CD4-positive, alpha-beta T cell treated with Interleukin-17A for 1 hour (primary cell): Measurements from ENCODE around the gene LMOD2.

Experiments used
- DNase-seq: peaks from one replicate; pipeline ENCODE4 v3.0.0-alpha.2; 2020

LMOD2 gene

DNA sequence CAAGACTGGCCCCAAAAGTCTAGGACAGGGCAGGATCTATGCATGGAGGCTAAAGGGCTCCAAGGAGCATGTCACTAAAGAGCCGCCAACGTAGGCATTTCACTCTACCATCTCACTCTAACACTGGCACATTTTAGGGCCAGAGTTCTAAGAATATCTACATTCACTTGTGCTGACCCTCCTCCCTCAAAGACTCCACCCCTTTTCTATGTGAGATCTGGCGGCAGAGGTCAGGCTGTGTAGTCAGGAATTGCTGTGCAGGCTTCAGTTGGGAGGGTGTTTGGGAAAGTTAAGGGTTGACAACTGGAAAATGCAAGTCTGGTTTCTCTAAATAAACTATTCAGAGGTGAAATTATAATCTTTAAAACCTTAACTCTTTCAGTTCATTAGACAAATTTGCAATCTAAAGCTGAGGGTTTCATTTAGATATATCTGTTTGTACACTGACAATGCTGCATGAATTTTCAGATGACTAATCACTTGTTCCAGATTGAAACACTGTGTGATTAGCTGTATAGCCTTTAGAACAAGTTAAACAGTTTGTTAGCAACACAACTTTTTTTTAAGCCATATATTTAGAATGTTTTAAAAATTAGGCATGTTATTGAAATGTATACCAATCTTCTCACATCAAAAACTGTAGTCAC is 18.2 kb downstream of the LMOD2 start:
- DNase-seq = no peak

DNA sequence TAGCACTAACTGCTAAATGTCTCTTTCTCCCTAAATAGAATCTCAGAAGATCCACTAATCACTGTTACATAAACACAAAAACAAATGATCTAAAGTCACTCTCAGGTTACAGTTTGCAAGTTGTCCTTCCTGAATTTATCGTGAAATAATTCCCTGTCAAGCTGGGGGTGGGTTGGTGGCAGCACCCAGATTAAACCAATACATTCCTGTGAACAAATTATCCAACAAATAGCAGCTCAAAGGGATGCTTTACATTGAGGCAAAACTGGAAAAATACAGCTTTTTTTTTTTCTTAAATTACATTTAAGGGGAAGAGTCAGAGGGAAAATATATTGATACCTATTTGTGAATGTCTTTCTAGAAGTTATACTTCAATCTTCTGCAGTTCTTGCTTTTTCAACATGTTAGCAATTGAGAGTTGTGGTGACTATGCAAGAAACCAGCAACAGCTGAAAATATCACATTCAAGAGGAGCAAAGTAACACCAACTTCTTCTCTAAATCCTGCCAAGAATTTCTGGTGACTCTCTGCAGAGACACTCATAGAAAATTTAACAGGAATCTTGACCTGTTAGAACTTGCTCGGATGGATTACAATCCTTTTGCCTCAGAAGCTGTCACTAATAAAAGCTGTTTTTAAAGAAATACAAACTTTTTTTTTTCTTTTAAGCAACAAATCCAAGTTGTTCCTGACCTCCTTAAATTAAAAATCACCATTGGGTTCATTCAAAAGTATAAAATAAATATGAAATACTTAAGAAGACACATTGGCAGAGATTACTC is 18.9 kb downstream of the LMOD2 start:
- DNase-seq = no peak

DNA sequence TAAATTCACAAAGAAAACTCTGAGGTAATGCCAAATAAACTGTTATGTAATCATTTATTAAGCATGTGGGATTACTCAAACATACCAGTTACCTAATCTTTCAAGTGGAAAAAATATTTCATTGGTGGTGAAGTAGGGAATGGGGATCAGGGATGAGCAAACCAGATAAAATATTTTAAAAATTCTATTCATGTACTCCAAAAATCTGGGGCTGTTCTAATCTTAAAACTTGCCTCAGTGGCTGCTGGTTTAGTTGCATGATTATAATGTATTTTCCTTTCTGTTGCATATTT is 19.5 kb downstream of the LMOD2 start:
- no peak for DNase-seq

DNA sequence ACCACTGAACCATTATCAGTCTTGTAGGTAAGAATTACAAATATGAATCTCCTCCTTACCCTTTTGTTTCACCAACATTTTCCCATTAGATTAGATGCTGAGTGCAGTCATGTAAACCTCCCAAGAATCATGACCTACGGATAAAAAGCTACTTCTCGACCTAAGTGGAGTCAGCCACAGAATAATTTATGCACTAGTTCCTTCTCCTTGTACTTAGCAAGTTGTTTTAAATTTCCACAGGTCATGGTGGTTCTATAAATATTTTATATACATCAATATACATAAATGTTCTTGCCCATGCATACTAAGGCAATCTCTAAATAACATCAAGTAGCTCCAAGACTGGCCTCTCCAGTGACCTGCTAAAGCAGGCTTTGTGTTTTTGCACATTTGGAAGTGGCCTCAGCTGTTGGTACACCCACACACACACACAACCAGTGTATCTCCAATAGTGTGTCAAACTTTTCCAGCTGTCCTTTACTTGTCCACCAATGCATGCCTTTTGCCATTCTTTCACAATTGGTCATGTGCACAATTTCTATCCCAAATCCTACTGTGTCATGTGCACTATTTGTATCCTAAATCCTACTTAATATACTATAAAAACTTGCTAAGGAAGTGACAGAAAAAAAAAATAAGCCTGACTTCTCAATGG is 21.5 kb downstream of the LMOD2 start:
- no peak for DNase-seq

DNA sequence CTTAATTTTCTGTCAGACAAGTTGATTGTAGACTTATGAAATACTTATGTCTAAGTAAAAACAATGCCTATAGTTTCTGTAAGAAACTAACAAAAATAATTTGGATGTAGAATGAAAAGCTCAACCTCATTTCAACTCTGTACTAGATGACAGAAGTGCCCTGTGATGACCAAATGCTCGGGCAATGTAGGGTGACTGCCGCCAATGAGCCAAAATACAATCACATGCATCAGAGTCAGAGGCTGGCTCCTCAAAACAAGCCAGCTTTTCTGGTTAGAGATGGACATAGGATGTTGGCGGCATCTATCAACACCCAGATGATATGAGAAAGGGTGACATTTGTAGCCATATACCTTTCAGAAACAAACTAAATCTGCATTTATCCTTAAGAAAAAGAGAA is 23.9 kb downstream of the LMOD2 start:
- DNase-seq = no peak

DNA sequence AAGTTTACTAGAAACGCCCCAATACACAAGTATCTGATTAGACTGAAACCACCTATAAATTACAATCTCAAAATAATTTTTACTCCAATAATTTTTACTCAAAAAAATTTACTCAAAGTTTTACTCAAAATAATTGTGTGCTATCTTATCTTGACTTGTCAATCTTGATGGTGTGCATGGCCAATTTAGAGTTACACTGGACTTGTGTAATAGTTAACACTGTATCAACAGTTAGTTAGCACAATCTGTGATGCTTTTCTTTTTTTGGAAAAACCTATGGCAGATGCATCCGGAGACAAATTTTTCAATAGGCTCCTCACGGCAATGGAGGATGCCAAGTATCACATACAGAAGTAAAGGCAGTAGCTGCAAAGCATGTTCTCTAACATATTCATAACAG is 24.9 kb downstream of the LMOD2 start:
- no peak for DNase-seq

DNA sequence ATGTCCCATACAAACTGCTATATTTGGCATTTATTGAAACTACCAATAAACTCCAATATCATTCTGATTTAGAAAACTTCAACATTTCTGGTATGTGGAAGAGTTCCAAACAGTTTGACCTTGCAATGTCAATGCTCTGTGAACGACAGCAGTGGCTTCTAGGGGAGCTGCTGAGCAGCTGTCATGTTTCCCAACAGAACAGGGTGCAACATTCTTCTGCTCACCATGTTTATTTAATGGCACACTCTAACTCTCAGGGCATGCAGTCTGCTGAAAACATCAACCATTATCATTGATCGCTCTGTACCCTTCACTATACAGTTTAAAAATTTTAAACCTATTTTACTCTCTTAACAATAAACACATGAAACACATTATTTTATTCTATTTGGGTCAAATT is 25.9 kb downstream of the LMOD2 start:
- DNase-seq = no peak

DNA sequence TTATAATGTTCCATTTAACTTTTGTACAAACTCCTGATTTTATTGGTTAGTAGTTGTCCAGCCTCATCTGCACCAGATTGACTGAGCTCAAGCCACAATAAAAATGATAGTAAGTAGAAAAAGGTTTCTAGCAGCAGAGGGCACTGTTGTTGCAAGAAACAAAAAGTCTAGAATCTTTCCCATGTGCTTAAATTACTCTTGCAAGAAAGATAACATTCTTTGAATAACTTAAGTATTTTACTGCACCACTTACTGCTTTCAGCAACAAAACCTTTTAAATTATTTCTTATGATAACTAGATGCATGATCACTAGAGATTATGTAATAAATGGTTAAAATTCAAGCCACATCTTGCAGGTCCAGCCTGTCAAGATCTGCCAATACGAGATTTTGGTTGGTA is 27.0 kb downstream of the LMOD2 start:
- DNase-seq = peak; percentile 58

DNA sequence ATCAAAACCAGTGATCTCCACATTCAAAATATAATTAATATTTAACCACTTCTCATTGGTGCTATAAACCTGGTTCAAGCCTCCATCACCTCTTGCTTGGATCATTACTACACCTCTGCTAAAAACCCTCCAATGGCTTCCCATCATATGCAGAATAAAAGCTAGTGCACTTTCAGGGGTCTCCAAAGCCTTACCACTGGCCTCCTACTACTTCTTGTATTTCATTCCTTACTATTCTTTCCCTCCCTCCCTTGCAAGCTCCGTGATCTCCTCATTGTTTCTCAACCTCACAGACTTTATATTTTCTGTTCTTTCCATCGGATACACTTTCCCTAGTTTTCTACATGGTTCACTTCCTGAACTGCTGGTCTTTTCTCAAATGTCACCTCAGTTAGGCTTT is 31.5 kb downstream of the LMOD2 start:
- no peak for DNase-seq

DNA sequence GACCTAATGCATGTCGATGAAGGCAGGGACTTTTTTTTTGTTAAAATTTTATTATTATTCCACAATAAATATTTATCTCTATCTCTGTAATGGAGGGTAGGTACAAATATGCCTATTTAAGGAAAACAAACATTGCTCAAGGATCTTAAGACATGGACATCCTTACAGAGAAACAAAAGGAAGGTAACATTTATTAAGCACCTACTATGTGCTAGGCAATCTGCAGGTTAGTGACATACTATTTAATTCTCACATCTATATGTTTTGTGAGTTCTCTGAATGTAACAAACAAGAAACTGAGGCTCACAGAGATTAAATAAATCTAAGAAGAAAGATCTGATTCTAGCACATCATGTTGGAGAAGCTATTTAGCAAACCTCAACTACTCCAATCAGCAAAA is 32.1 kb downstream of the LMOD2 start:
- no peak for DNase-seq

DNA sequence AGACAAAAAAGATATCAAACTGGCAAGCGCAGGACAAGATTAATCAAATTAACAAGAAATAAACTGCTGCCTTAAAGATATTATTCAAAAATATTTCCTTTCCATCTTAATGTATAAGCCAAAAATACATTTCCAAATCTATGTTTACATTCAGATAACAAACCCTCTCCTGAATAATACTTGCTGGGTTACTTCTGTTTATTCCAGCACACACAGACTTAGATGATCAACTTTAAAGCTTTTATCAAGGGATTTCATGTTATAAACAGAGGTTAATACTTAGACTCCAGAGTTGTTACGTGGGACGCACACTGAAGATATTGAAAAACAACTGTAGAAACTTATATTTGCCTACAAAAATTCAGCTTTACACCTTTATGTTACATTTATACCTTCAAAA is 33.6 kb downstream of the LMOD2 start:
- DNase-seq = no peak

DNA sequence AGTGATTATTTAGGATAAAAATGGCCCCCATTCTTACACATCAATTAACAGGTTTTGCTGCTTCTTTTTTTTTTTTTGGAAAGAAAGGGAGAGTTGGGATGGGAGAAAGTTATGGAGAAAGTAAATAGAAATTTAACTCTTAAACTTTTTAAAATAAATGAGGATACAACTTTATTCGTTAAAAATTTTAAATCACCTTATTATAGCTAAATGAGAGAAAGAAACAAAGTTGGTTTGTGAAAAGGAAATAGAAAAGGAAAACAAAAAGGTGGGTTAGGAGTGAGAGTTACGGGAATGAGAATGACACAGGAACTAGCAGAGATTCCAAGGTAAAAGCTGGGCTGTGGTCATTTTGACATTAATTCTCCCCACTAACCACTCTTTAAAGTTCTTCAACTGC is 34.9 kb downstream of the LMOD2 start:
- no peak for DNase-seq

DNA sequence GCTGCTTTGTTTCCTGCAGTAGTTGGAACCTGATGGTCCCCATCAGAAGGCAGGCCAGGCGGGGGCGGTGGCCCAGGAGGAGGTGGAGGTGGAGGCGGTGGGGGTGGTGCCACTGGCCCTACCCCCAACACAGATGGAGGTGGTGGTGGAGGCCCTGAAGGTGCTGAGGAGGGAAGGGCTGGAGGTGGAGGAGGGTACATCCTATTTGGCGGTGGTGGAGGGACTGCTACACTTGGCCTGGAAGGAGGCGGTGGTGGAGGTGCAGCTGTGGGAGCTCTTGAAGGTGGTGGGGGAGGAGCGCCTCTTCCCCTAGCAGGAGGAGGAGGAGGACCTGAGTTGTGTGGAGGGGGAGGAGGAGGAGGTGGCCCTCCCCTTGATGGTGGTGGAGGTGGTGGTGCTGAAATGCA is 36.8 kb downstream of the LMOD2 start:
- DNase-seq = no peak

DNA sequence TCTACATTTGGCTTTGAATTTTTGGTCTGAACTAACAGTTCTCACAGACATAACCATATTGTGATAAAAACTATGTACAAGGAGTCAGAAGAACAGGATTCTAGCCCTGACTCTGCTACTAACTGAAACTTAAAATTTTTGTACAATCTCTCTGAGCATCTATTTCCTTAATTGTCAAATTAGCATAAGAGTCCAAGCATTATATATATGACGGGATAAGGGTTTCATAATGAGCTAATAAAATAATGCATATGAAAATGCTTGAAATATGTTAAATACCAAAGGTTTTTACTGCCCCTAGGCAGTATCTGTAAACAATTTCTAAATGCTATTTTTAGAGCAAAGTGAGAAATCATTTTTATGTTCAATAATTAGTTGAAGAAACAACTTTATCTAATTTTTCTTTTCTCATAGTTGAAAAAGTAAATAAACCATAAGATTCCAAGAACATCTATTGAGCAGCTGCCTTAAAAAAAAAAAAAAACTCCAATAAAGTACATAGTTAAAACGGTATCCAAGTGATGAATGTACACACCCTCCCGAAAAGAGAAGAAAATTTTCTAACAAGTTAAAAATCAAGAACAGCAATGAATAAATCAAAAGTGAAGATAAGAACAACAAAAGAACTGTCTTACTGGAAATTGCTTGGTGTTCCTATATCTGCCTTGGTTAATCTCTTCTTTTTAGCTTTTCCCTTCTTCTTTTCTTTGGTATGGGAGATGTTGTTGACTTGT is 40.4 kb downstream of the LMOD2 start:
- DNase-seq = no peak

DNA sequence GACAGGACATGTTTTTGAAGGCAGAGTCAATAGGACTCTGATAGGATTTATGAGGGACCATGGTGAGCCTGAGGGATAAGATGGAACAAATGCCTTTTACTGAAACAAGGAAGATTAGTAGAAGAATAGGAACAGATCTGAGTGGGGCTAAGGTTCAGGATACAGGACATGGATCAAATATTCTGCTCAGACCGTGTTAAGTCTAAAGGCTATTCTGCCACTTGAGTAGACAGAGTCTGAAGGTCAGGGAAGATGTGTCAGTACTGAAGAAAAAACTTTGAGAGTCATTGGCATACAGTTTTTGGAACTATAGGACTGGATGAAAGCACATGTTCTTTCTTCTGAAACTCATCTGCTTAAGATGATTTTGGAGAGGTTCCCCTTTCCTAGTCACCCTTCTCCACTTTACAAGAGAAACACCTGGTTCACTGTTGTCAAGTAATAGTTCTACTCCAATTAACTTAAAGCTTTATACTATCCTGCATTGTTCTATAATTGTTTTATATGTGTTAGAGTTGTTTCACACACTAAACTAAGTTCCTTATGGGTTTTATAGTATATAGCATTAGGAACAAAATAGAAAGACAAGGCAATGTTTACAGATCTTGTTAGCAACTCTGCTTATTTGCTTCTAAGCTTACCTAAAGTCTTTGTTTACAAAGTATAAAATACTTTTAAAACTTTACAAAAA is 49.7 kb downstream of the LMOD2 start:
- DNase-seq = no peak

DNA sequence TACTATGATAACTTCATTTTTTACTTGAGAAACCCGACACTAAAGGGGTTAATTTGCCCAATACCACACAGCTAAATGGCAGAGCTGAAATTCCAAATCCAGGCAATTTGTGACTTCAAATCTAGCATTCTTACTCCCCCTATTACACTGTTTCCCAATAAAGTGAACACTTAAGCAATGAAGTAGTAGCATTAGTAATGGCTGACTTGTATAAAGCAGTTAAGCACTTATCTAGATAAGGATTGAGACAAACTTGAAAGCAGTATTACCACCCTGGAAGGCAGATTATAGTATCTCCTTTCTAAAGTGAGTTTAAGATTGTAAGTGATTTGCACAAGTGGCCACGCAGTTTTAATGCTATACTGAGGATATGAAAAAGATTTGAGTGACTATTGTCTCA is 53.9 kb downstream of the LMOD2 start:
- DNase-seq = no peak

DNA sequence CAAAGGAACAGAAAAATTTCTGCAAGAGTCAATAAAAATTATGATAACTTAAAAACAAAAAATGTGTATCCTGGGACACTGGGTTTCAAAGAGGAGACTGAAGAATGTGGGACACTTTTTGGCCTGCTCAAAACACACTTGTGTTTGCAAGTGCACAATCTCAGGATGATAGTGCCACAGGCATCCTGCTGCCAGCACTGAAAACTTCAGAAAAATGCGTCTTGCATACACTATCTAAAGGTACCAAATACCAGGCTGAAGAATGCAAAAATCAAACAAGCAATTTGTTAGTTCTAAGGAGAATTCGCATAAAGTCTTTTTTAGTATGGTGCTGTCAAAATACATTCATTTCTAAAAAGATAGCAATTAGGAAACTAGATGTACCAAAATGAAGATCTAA is 55.0 kb downstream of the LMOD2 start:
- no peak for DNase-seq

DNA sequence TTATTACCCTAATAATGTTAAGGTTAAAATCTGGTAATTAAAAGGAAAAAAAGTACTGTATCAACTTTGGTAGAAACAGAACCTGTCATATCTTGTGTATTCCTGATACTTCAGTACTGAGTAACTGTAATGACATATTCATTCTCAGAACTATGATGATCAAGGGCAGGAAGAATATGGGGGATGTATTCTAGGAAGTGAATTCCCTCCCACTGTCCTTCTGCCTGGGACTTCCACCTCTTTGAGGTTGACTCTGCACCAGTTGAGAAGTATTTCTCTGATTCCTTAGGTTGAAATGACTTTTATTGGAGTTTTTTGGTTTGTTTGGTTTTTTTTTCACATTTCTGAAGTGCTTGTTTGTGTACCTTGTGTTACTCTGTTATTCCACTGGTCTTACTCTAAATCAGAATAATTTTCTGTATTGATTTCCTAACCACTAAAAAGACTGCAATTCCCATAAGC is 56.2 kb downstream of the LMOD2 start:
- DNase-seq = no peak

DNA sequence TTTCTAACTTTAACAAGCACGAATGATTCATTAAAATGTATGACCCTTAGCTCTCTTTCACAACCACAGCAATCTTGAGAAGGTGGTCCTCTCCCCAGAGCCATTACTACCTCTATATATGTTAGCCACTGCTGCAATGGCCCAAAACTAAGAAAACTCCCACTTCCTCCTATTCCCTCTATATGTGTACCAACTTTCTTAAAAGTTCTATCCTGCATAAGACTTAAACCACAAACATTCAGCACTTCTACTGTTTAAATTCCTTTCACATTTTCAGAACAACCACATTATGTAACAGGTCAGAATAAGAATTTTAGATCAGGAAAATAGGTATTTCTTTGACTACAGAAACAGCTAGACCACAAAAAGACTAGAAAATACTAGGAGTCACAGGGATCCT is 57.0 kb downstream of the LMOD2 start:
- DNase-seq = no peak
